ENCODE results near the gene MYOZ3. TPM values are rescaled to one million over a fixed set of nuclear protein-coding genes. Genes with fewer than 3 reads are reported as not detected.

The MYOZ3 gene
- total RNA-seq, 1 donor from 2014 or later: 2.6 TPM

GRCh38 chr5:150661821-150662596 lies 958 bp downstream of the MYOZ3 start:
- H3K27me3 Mint-ChIP-seq (ENCODE audit: low read depth): peaks cover 32% of the 10 kb centered on the region
- H3K4me1 Mint-ChIP-seq: peaks cover 14% of the 10 kb centered on the region
- TF ChIP-seq CTCF (conservative IDR thresholded peaks at IDR 0.05): no peak
- H3K4me3 Mint-ChIP-seq: no peak overlapping the region
- H3K27ac Mint-ChIP-seq (ENCODE audit: unreplicated experiment): no peak overlapping the region
- H3K9me3 Mint-ChIP-seq: no peaks in the 10 kb centered on the region
- no peaks in the 10 kb centered on the region for H3K36me3 Mint-ChIP-seq (ENCODE audit: low read depth)
- DNase-seq (ENCODE audit: low read depth, low spot score): no peak

GRCh38 chr5:150662731-150663516 lies 1.9 kb downstream of the MYOZ3 start:
- DNase-seq (ENCODE audit: low read depth, low spot score): no peak
- no peak for TF ChIP-seq CTCF (conservative IDR thresholded peaks at IDR 0.05)
- no peak overlapping the region for H3K4me3 Mint-ChIP-seq
- H3K27me3 Mint-ChIP-seq (ENCODE audit: low read depth): peaks cover 32% of the 10 kb centered on the region
- H3K4me1 Mint-ChIP-seq: peaks cover 5% of the 10 kb centered on the region
- no peaks in the 10 kb centered on the region for H3K36me3 Mint-ChIP-seq (ENCODE audit: low read depth)
- H3K9me3 Mint-ChIP-seq: no peaks in the 10 kb centered on the region
- no peak overlapping the region for H3K27ac Mint-ChIP-seq (ENCODE audit: unreplicated experiment)

- no peak overlapping the region for H3K4me3 Mint-ChIP-seq
- no peaks in the 10 kb centered on the region for H3K9me3 Mint-ChIP-seq
- DNase-seq (ENCODE audit: low read depth, low spot score): no peak
- H3K36me3 Mint-ChIP-seq (ENCODE audit: low read depth): no peaks in the 10 kb centered on the region
- TF ChIP-seq CTCF (conservative IDR thresholded peaks at IDR 0.05): no peak
- peaks cover 5% of the 10 kb centered on the region for H3K4me1 Mint-ChIP-seq
- H3K27me3 Mint-ChIP-seq (ENCODE audit: low read depth): peaks cover 32% of the 10 kb centered on the region
- no peak overlapping the region for H3K27ac Mint-ChIP-seq (ENCODE audit: unreplicated experiment)
Observed at GRCh38 chr5:150663936-150664335, 2.9 kb downstream of the MYOZ3 start.

- no peaks in the 10 kb centered on the region for H3K9me3 Mint-ChIP-seq
- no peak for TF ChIP-seq CTCF (conservative IDR thresholded peaks at IDR 0.05)
- H3K4me1 Mint-ChIP-seq: peaks cover 5% of the 10 kb centered on the region
- no peak overlapping the region for H3K27ac Mint-ChIP-seq (ENCODE audit: unreplicated experiment)
- no peak overlapping the region for H3K4me3 Mint-ChIP-seq
- DNase-seq (ENCODE audit: low read depth, low spot score): no peak
- peaks cover 37% of the 10 kb centered on the region for H3K27me3 Mint-ChIP-seq (ENCODE audit: low read depth)
- H3K36me3 Mint-ChIP-seq (ENCODE audit: low read depth): no peaks in the 10 kb centered on the region
Observed at GRCh38 chr5:150665044-150665443, 4.0 kb downstream of the MYOZ3 start.

GRCh38 chr5:150670275-150670947 lies 9.4 kb downstream of the MYOZ3 start:
- no peak overlapping the region for H3K27ac Mint-ChIP-seq (ENCODE audit: unreplicated experiment)

More at GRCh38 chr5:150670275-150670947, 9.4 kb downstream of the MYOZ3 start:
- no peak for TF ChIP-seq CTCF (conservative IDR thresholded peaks at IDR 0.05)
- Mint-ChIP-seq H3K4me3 (peak overlapping the region; percentile 82), H3K4me1 (no peaks in the 10 kb centered on the region), H3K9me3 (no peaks in the 10 kb centered on the region), H3K27me3 (ENCODE audit: low read depth) (peaks cover 45% of the 10 kb centered on the region), H3K36me3 (ENCODE audit: low read depth) (no peaks in the 10 kb centered on the region)
- DNase-seq (ENCODE audit: low read depth, low spot score): no peak

Measured in neural crest cell (in vitro differentiated cells).